Measurements from ENCODE around the gene CRB1.
"Not testable (repeated sequence)": the region's sequence is repeated elsewhere in the genome, so short reads cannot be mapped to it uniquely, and the experiment has no call there.

The CRB1 gene

GRCh38 chr1:197404774-197405173, 136.7 kb downstream of the CRB1 start:
- not testable (repeated sequence) for DNase-seq

GRCh38 chr1:197405614-197406013, 137.6 kb downstream of the CRB1 start:
- DNase-seq, result not testable (repeated sequence)

DNA sequence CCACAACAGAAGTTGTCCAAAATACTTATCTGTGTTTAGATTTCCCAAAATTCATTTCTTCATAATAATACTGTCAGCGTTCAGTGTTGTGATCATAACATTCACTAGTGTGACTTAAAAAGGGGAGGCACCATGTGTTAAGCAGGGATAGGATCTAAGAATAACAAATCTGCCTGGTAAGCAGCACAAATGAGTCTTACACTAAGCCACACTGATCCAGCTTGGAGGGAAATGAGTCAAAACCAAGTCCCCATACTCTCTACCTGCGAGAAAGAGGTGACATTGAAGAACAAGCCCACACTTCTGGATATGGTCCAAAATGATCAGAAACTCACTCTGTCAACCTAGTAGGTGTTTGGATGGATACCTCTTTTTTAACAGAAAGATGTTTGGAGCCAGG, 145.5 kb downstream of the CRB1 start:
- no peak for DNase-seq

DNA sequence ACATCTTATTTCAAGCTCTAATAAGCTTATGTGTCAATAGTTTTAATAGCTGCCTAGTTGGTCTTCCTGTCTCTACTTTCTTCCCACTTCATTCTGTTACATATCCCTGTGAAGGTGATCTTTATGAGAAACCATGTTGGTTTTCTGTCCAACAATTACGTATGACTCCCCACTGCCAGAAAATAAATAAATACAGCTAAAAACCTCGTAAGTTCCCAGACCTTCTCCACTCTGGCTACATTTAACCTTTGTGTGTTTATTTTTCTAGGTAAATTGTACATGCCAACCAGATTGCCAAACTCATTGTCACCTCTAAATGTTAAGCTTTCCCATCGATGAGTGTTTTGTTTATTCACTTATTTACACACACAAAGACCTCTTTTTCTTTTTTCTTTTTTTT, 147.2 kb downstream of the CRB1 start:
- no peak for DNase-seq

- DNase-seq, result no peak
Measured at GRCh38 chr1:197418693-197419092, 150.6 kb downstream of the CRB1 start.

- DNase-seq, result no peak
Measured at GRCh38 chr1:197422993-197423392, 154.9 kb downstream of the CRB1 start.

GRCh38 chr1:197424380-197424779, 156.3 kb downstream of the CRB1 start:
- no peak for DNase-seq

- DNase-seq, result no peak
Measured at GRCh38 chr1:197429372-197429771, 161.3 kb downstream of the CRB1 start.

GRCh38 chr1:197435224-197435623, 167.2 kb downstream of the CRB1 start:
- no peak for DNase-seq

DNA sequence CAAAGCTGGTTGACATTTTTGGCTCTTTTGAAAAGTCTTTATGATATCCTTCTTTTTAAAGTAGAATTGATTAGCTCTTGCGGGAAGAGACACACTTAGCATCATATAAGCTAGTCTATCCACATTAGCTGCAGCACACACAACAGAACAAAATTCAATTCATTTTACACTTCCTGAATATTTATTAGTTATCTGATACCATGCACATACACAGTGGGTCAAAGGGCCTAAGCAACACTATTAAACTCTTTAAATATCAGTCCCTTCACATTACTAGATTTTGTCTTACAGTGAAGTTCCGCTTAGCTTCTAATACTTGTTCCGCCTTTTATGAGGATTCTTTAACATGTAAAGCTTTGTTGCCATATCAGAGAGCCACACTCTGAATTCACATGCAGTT, 169.5 kb downstream of the CRB1 start:
- DNase-seq, result no peak

DNA sequence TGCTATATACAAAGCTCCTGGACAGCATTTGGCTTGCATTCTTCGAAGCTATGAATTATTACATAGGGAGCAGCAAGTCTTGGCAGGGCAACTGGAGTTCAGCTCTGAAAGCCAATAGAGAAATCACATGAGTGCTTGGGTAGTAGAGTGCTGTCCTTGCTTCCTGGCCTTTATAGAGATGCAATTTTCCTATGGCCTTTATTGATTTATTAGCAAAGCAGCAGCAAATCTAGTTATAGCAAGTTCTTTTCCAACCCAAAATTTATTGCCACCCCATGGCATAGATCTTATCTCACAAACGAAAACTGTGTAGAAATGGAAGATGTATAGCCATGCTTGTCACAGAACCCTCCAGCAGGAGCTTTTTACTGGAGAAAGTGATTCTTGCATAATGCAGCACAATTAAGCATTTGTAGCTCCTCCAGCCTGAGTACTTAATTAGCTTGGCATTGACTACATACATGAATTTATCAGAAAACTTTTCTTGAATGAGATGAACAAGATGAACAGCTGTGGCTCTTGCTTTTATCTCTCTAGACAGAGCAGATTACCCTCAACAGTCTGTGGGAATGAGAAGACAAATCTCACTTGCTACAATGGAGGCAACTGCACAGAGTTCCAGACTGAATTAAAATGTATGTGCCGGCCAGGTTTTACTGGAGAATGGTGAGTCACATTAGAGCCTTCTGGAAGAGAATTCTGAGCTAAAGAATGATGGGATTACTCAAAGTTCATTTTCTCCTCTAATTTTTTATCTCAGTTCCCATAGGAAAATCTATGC, 170.1 kb downstream of the CRB1 start:
- no peak for DNase-seq

GRCh38 chr1:197439708-197440280, 171.7 kb downstream of the CRB1 start:
- no peak for DNase-seq

- no peak for DNase-seq
Measured at GRCh38 chr1:197440715-197441114, 172.7 kb downstream of the CRB1 start.

GRCh38 chr1:197441999-197442414, 174.0 kb downstream of the CRB1 start:
- DNase-seq, result no peak

DNA sequence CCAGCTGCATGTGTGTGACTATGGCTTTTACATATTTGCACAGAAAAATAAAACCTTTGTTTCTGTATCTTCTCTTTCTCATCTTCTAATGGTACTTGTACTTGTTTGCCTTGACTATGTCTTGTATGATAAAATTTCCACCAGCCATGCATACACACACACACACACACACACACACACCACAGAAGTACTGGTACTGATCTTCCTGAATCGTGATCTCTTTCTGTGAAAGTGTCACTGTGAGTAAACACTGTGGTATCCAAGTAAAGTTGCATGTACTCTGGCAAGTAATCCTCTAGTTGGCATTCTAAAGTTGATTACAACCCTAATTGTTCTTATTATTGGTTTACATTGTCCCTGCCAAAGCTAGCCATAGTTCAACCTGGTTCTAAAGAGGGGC, 176.7 kb downstream of the CRB1 start:
- DNase-seq, result no peak

GRCh38 chr1:197448121-197448779, 180.2 kb downstream of the CRB1 start:
- DNase-seq, result no peak

- DNase-seq, result no peak
Measured at GRCh38 chr1:197451381-197451780, 183.3 kb downstream of the CRB1 start.

DNA sequence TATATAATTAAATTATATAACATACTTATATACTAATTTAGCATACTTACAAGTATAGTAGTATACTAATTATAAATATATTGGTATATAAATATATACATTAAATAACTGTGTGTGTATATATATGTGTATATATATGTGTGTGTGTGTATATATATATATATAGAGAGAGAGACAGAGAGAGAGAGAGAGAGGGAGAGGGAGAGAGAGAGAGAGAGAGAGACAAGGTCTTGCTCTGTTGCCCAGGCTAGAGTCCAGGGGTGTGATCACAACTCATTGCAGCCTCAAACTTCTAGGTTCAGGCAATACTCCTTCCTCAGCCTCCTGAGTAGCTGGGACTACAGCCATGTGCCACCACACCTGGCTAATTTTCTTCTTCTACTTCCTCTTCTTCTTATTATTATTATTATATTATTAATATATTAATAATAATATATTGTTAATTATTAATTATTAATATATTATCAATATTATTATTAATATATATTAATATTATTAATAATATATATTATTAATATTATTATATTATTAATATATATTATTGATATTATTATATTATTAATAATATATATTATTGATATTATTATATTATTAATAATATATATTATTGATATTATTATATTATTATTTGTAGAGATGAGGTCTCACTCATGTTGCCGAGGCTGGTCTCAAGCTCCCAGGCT, 185.5 kb downstream of the CRB1 start:
- no peak for DNase-seq

GRCh38 chr1:197462539-197462938, 194.5 kb downstream of the CRB1 start:
- no peak for DNase-seq

GRCh38 chr1:197463142-197463541, 195.1 kb downstream of the CRB1 start:
- DNase-seq, result no peak

DNA sequence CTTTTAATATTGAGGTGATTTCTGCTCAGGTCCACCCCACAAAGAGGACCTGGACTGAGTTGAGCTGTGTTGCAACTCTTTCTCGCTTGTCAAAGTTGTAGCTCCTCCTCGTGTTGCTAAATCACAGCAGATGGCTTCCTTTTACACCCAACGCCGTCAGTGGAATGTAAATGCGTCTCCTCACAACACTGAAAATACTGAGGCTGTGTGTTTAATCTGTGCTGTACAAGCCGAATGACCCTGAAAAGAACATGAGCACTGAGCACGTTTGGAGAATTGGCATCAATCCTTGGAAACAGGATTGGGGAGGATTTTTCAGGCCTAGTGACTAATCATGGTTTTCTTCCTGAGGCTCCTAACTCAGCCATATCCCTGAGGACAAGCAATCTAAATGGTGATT, 196.0 kb downstream of the CRB1 start:
- no peak for DNase-seq

GRCh38 chr1:197465528-197466327, 197.7 kb downstream of the CRB1 start:
- DNase-seq, result no peak

- no peak for DNase-seq
Measured at GRCh38 chr1:197466813-197467212, 198.8 kb downstream of the CRB1 start.

All from KG1 (cell line).